Measurements from ENCODE around the gene SF3B3.

DNA sequence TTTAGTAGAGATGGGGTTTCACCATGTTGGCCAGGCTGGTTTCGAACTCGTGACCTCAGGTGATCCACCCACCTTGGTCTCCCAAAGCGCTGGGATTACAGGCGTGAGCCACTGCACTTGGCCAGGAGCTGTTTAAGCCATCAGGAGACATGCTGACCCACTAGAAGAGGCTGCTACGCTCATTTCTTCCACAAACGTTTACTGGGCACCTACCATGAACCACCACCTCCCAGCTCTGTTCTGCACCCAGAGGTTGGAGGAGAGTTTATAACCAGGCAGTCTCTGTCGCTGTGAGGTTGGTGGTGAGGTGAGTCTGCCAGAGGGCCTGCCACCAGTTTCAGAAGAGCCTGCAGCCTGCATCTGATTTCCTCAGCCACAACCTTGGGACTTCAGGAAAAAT lies 51.8 kb downstream of the SF3B3 start:
- TF ChIP-seq, protein P1, sequence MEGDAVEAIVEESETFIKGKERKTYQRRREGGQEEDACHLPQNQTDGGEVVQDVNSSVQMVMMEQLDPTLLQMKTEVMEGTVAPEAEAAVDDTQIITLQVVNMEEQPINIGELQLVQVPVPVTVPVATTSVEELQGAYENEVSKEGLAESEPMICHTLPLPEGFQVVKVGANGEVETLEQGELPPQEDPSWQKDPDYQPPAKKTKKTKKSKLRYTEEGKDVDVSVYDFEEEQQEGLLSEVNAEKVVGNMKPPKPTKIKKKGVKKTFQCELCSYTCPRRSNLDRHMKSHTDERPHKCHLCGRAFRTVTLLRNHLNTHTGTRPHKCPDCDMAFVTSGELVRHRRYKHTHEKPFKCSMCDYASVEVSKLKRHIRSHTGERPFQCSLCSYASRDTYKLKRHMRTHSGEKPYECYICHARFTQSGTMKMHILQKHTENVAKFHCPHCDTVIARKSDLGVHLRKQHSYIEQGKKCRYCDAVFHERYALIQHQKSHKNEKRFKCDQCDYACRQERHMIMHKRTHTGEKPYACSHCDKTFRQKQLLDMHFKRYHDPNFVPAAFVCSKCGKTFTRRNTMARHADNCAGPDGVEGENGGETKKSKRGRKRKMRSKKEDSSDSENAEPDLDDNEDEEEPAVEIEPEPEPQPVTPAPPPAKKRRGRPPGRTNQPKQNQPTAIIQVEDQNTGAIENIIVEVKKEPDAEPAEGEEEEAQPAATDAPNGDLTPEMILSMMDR (IDR thresholded peaks at IDR 0.05): no peak
- no peak for TF ChIP-seq EZH2 (IDR thresholded peaks at IDR 0.05; ENCODE audit: borderline replicate concordance, insufficient read depth, low read depth, low read length, poor library complexity, severe bottlenecking)
